RWPE2 (cell line): ENCODE measurements around the gene JAZF1.

ENCODE experiments used
- ATAC-seq: fragments of 200-7000 bp; cut with Tn5 transposase; 3 replicates; pipeline ENCODE4 v1.9.1; 2021; ENCODE audit warnings: low read depth
- DNase-seq: peaks from one replicate; pipeline ENCODE4 v3.0.0-alpha.2; 2020; ENCODE audit warnings: low spot score
- H3K27ac ChIP-seq: fragments of 450-650 bp; 2 replicates; pipeline ENCODE4 v1.5.1; 2017; ENCODE audit warnings: mild to moderate bottlenecking; ENCODE audit not compliant: poor library complexity, severe bottlenecking
- H3K27me3 ChIP-seq: fragments of 250-450 bp; sonication (Bioruptor Pico); 2 replicates; pipeline ENCODE4 v1.5.1; 2021; ENCODE audit warnings: mild to moderate bottlenecking, moderate library complexity; ENCODE audit not compliant: insufficient read depth, poor library complexity, severe bottlenecking
- H3K36me3 ChIP-seq: fragments of 250-450 bp; sonication (Bioruptor Pico); 2 replicates; pipeline ENCODE4 v1.5.1; 2020; ENCODE audit warnings: low read depth, mild to moderate bottlenecking, moderate library complexity
- H3K4me1 ChIP-seq: fragments of 250-450 bp; sonication (Bioruptor Pico); 2 replicates; pipeline ENCODE4 v1.5.1; 2021; ENCODE audit warnings: mild to moderate bottlenecking, moderate library complexity; ENCODE audit not compliant: insufficient read depth, poor library complexity, severe bottlenecking
- H3K4me3 ChIP-seq: fragments of 250-450 bp; sonication (Bioruptor Pico); 2 replicates; pipeline ENCODE4 v1.5.1; 2021; ENCODE audit warnings: mild to moderate bottlenecking, moderate library complexity; ENCODE audit not compliant: severe bottlenecking
- H3K9me3 ChIP-seq: fragments of 250-450 bp; sonication (Bioruptor Pico); 2 replicates; pipeline ENCODE4 v1.5.1; 2021; ENCODE audit warnings: mild to moderate bottlenecking, moderate library complexity; ENCODE audit not compliant: severe bottlenecking
- TF ChIP-seq, protein P1 (sequence below): fragments of 450-650 bp; IDR thresholded peaks from one replicate; pipeline ENCODE4 v1.5.1; 2017; ENCODE audit warnings: mild to moderate bottlenecking, moderate library complexity; ENCODE audit not compliant: poor library complexity, severe bottlenecking

The JAZF1 gene

DNA sequence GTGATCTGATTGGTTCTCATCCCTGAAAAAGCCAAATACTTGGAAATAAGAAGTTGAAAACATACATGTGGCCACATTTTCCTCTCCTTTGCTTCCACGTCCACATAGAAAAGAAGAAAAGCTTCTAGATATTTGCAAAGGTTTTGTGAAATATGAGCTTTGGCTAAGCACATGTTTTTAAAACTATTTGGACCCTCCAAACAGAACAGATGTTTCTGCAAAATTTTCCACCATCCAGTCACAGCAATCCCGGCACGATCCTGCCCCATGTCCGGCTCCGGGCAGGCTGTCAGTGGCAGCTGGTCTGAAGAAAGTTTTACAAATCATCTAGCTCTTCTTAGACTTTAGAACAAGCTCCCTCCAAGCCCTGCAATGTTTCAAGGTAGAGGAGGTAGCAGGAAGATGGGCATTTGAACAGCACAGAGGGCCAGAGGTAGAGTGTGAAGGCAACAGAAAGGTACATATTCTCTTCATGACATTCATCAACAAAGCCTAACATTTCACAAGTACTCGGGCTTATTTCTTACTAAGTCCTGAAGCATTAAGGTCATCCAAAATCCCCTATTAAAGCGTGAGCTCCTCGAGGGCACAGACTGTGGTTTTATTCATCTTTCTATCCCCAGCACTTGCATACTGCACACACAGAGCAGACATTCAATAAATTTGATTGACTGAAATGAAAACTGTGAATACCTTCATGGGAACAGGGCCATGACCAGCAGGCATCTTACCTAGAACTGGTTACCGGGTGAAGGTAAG is 110.1 kb downstream of the JAZF1 start:
- H3K36me3 ChIP-seq: no peaks in the 10 kb centered on the region
- no peaks in the 10 kb centered on the region for H3K27me3 ChIP-seq
- H3K4me3 ChIP-seq: no peak overlapping the region
- no peak for ATAC-seq
- no peak overlapping the region for H3K27ac ChIP-seq
- no peaks in the 10 kb centered on the region for H3K9me3 ChIP-seq
- TF ChIP-seq, protein P1, sequence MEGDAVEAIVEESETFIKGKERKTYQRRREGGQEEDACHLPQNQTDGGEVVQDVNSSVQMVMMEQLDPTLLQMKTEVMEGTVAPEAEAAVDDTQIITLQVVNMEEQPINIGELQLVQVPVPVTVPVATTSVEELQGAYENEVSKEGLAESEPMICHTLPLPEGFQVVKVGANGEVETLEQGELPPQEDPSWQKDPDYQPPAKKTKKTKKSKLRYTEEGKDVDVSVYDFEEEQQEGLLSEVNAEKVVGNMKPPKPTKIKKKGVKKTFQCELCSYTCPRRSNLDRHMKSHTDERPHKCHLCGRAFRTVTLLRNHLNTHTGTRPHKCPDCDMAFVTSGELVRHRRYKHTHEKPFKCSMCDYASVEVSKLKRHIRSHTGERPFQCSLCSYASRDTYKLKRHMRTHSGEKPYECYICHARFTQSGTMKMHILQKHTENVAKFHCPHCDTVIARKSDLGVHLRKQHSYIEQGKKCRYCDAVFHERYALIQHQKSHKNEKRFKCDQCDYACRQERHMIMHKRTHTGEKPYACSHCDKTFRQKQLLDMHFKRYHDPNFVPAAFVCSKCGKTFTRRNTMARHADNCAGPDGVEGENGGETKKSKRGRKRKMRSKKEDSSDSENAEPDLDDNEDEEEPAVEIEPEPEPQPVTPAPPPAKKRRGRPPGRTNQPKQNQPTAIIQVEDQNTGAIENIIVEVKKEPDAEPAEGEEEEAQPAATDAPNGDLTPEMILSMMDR: no peak
- peaks cover 4% of the 10 kb centered on the region for H3K4me1 ChIP-seq
- DNase-seq: no peak

- DNase-seq (no peak), ATAC-seq (no peak)
- H3K27me3 ChIP-seq: no peaks in the 10 kb centered on the region
- TF ChIP-seq, protein P1: no peak
- H3K4me3 ChIP-seq: no peak overlapping the region
- no peaks in the 10 kb centered on the region for H3K36me3 ChIP-seq
- H3K27ac ChIP-seq: no peak overlapping the region
- H3K4me1 ChIP-seq: peaks cover 8% of the 10 kb centered on the region
- no peaks in the 10 kb centered on the region for H3K9me3 ChIP-seq
Measured at GRCh38 chr7:28069807-28070206, 110.8 kb downstream of the JAZF1 start.

DNA sequence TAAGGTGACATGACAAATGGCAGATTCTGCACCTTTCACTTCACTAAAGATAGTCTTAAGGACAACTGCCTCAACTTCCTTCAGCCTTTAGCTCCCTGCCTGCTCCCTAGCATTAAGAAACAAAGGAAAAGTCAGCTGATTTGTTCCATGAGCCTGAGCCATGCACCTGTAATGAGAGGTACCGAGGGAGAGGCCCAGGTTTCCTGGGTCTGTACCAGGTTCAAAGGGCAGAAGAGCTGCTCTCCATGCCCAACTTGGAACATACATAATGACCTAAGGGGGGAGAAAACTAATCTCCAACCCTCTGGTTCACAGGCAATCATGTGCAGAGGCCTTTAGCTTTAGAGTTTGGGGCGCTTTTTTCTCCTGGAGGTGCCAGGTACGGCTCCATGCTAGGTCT is 111.2 kb downstream of the JAZF1 start:
- ATAC-seq: no peak
- Histone ChIP-seq H3K4me1 (peaks cover 11% of the 10 kb centered on the region), H3K36me3 (no peaks in the 10 kb centered on the region), H3K4me3 (no peak overlapping the region), H3K27me3 (no peaks in the 10 kb centered on the region), H3K9me3 (no peaks in the 10 kb centered on the region), H3K27ac (no peak overlapping the region)
- TF ChIP-seq, protein P1: no peak
- DNase-seq: no peak

DNA sequence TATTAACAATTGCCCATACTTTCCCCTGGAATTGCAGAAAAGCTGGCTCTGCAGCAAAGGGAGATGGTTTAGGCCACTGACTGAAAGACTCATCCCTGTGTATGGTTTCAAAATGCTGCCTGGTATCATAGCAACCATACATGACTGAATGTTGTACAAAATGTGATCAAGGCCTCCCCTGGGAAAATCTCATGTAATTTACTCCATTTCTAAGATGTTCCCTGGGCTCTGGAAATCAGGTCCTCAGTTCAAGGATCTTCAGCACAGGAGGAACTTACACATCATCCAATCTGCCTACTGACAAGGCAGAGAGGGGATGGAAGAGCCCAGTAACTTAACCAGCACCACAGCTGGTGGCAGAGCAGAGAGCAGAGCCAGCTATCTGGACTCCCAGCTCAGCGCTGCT is 111.8 kb downstream of the JAZF1 start:
- TF ChIP-seq, protein P1: no peak
- DNase-seq: no peak
- peak; percentile 56; the same call in 1 of the 3 replicates for ATAC-seq
- no peaks in the 10 kb centered on the region for H3K9me3 ChIP-seq
- no peak overlapping the region for H3K27ac ChIP-seq
- no peak overlapping the region for H3K4me3 ChIP-seq
- no peaks in the 10 kb centered on the region for H3K27me3 ChIP-seq
- peaks cover 15% of the 10 kb centered on the region for H3K4me1 ChIP-seq
- H3K36me3 ChIP-seq: no peaks in the 10 kb centered on the region

- no peaks in the 10 kb centered on the region for H3K36me3 ChIP-seq
- peaks cover 27% of the 10 kb centered on the region for H3K4me1 ChIP-seq
- H3K4me3 ChIP-seq: no peak overlapping the region
- H3K27me3 ChIP-seq: no peaks in the 10 kb centered on the region
- TF ChIP-seq, protein P1: no peak
- DNase-seq (no peak), ATAC-seq (no peak)
- H3K27ac ChIP-seq: no peak overlapping the region
- no peaks in the 10 kb centered on the region for H3K9me3 ChIP-seq
Measured at GRCh38 chr7:28067171-28067570, 113.4 kb downstream of the JAZF1 start.
